ENCODE data around the gene ZBP1. TPM values are rescaled to one million over a fixed set of nuclear protein-coding genes. Genes with fewer than 3 reads are reported as not detected.

The ZBP1 gene
- total and polyA plus RNA-seq, 10 of the 15 experiments (the other 5 are each of a cell fraction or from before 2014, with no cell fraction given) = 0.93 to 10.6 (median 4.8) TPM

GRCh38 chr20:57630061-57630460, 9.8 kb upstream of the ZBP1 start:
- SMC1A ChIA-PET (ENCODE audit: uncharacterized antibody, unreplicated experiment) = interaction anchor here (1.5 kb wide), 1 partner anchor 10 kb away, joined by 4 read pairs; the partner anchor contains the start of gene ZBP1
- in situ Hi-C loops (cut with MboI) = no loop called here
- Histone ChIP-seq H3K9ac (ENCODE audit: control insufficient read depth, insufficient read depth, low read length) (no peak overlapping the region), H3K27ac (ENCODE audit: control insufficient read depth, insufficient read depth) (no peak overlapping the region), H3K4me1 (ENCODE audit: control insufficient read depth, insufficient read depth, low read length) (no peaks in the 10 kb centered on the region), H2AFZ (ENCODE audit: control insufficient read depth, low read depth, low read length) (no peak overlapping the region), H3K4me2 (ENCODE audit: control insufficient read depth, insufficient read depth) (no peak overlapping the region), H3K4me3 (no peak overlapping the region), H3K36me3 (ENCODE audit: control insufficient read depth in 2 of 2, insufficient read depth in 2 of 2, low read length in 1 of 2) (no peaks in the 10 kb centered on the region), H3K79me2 (ENCODE audit: control insufficient read depth, insufficient read depth, low read length) (no peaks in the 10 kb centered on the region), H4K20me1 (ENCODE audit: control insufficient read depth, insufficient read depth) (no peaks in the 10 kb centered on the region), H3K27me3 (replicated peaks in 1 of 2; ENCODE audit: control insufficient read depth in 2 of 2, insufficient read depth in 2 of 2, low read length in 1 of 2) (peaks cover 0 to 4% of the 10 kb centered on the region in 2 experiments; a peak in 2 of 4 replicates), H3K9me3 (replicated peaks; ENCODE audit: control insufficient read depth, insufficient read depth, low read length) (no peaks in the 10 kb centered on the region; the same call in 2 of the 3 replicates)
- POLR2A ChIA-PET = no interaction called here
- BruUV-seq (replicated peaks) = no TSS peak
- ATAC-seq (no peak), DNase-seq (ENCODE audit: low read depth, low spot score) (no peak), FAIRE-seq (no peak)
- RAD21 ChIA-PET (ENCODE audit: unreplicated experiment) = interaction anchor here (1.4 kb wide), 1 partner anchor 11 kb away, joined by 3 read pairs; no protein-coding TSS in a partner anchor
- CTCF ChIA-PET = interaction anchor here (0.6 kb wide), 2 partner anchors 441 to 457 kb away, joined by 3 read pairs; no protein-coding TSS in a partner anchor
- no peak for TF ChIP-seq IKZF2 (IDR thresholded peaks at IDR 0.05)
- TF ChIP-seq SPI1 (IDR thresholded peaks at IDR 0.05; ENCODE audit: borderline replicate concordance, insufficient read depth, low read depth, low read length) = no peak
- no peak for TF ChIP-seq ATF3 (IDR thresholded peaks at IDR 0.05; ENCODE audit: borderline replicate concordance, extremely low read depth, low read depth, low read length)
- TF ChIP-seq STAT1 (conservative IDR thresholded peaks at IDR 0.05) = no peak
- no peak for TF ChIP-seq EP300 (IDR thresholded peaks at IDR 0.05; ENCODE audit: borderline replicate concordance in 1 of 2, control insufficient read depth in 1 of 2, low read depth in 2 of 2, low read length in 2 of 2)
- no peak for TF ChIP-seq BCL3 (IDR thresholded peaks at IDR 0.05; ENCODE audit: borderline replicate concordance, insufficient read depth, low read depth, low read length, poor library complexity, severe bottlenecking)
- 19% methylated on average over 3 of the region's 4 CpGs for WGBS (ENCODE audit: insufficient coverage, insufficient replicate concordance, low lambda C conversion rate, missing lambda C conversion rate)
- intact Hi-C loops (cut with micrococcal nuclease; ENCODE audit: unreplicated experiment) = no loop called here
